HEK293T (cell line): ENCODE data around the gene BFAR.

ENCODE experiments used
- CTCF ChIA-PET: fragments of 350-600 bp; formaldehyde crosslinking; extraction: SDS; loops from one replicate; lab custom pipeline; 2021; ENCODE audit warnings: antibody characterized with exemption, inconsistent platforms; lab: Yijun Ruan, JAX
- POLR2A ChIA-PET: fragments of 350-600 bp; formaldehyde crosslinking; extraction: SDS; loops from one replicate; lab custom pipeline; 2020; ENCODE audit warnings: antibody characterized with exemption, inconsistent platforms; lab: Yijun Ruan, JAX
- DNase-seq: peaks from one replicate; pipeline ENCODE4 v3.0.0; 2012; ENCODE audit warnings: mixed read lengths; ENCODE audit errors: extremely low spot score
- ARNT ChIP-seq: fragments of 450-650 bp; IDR thresholded peaks from 2 replicates; pipeline ENCODE4 v1.6.1; 2017; ENCODE audit warnings: mild to moderate bottlenecking
- BHLHE40 ChIP-seq: fragments of 450-650 bp; IDR thresholded peaks from 2 replicates; pipeline ENCODE4 v1.6.1; 2016; ENCODE audit warnings: mild to moderate bottlenecking, moderate library complexity, borderline replicate concordance
- CTBP1 ChIP-seq: fragments of 450-650 bp; IDR thresholded peaks from 2 replicates; pipeline ENCODE4 v1.6.1; 2016; ENCODE audit warnings: borderline replicate concordance
- ELF4 ChIP-seq: fragments of 450-650 bp; IDR thresholded peaks from 2 replicates; pipeline ENCODE4 v1.6.1; 2017; ENCODE audit warnings: antibody characterized with exemption
- FOXA1 ChIP-seq: fragments of 450-650 bp; IDR thresholded peaks from 2 replicates; pipeline ENCODE4 v1.6.1; 2016; ENCODE audit warnings: mild to moderate bottlenecking
- FOXK2 ChIP-seq: fragments of 450-650 bp; IDR thresholded peaks from 2 replicates; pipeline ENCODE4 v1.6.1; 2016; ENCODE audit warnings: mild to moderate bottlenecking
- FOXM1 ChIP-seq: fragments of 450-650 bp; IDR thresholded peaks from 2 replicates; pipeline ENCODE4 v1.6.1; 2017; ENCODE audit warnings: mild to moderate bottlenecking, borderline replicate concordance
- HDGF ChIP-seq: fragments of 450-650 bp; IDR thresholded peaks from 2 replicates; pipeline ENCODE4 v1.6.1; 2017; ENCODE audit warnings: antibody characterized with exemption, borderline replicate concordance
- L3MBTL2 ChIP-seq: fragments of 450-650 bp; conservative IDR thresholded peaks from 2 replicates; pipeline ENCODE4 v1.6.1; 2016; ENCODE audit warnings: mild to moderate bottlenecking
- LEF1 ChIP-seq: fragments of 450-650 bp; IDR thresholded peaks from 2 replicates; pipeline ENCODE4 v1.6.1; 2017; ENCODE audit warnings: mild to moderate bottlenecking, borderline replicate concordance
- NFRKB ChIP-seq: fragments of 450-650 bp; IDR thresholded peaks from 2 replicates; pipeline ENCODE4 v1.6.1; 2016; ENCODE audit warnings: mild to moderate bottlenecking, moderate library complexity
- PKNOX1 ChIP-seq: fragments of 450-650 bp; IDR thresholded peaks from 2 replicates; pipeline ENCODE4 v1.6.1; 2016
- SP1 ChIP-seq: fragments of 450-650 bp; IDR thresholded peaks from 2 replicates; pipeline ENCODE4 v1.6.1; 2017
- SUZ12 ChIP-seq: fragments of 450-650 bp; IDR thresholded peaks from 2 replicates; pipeline ENCODE4 v1.6.1; 2016; ENCODE audit warnings: mild to moderate bottlenecking
- TARDBP ChIP-seq: fragments of 450-650 bp; IDR thresholded peaks from 2 replicates; pipeline ENCODE4 v1.6.1; 2016
- ZNF384 ChIP-seq: fragments of 450-650 bp; IDR thresholded peaks from 2 replicates; pipeline ENCODE4 v1.6.1; 2016

Gene BFAR

GRCh38 chr16:14632693-14633569 lies at the start of gene BFAR:
TSS of gene BFAR (plus strand) at chr16:14632951. CDS start at chr16:14644347, 11,396 bp downstream.
- CTCF ChIA-PET: interaction anchor here (0.6 kb wide), 1 partner anchor 952 kb away, joined by 3 read pairs; no protein-coding TSS in a partner anchor
- POLR2A ChIA-PET: interaction anchor here (0.6 to 1.2 kb wide), 2 partner anchors 24 to 86 kb away, joined by 3 to 6 read pairs; no protein-coding TSS in a partner anchor
- peak; percentile 91 for DNase-seq
- TF ChIP-seq L3MBTL2 (no peak), SP1 (no peak), ELF4 (peak; percentile 84), PKNOX1 (peak; percentile 23; the same call in 1 of the 2 replicates)

GRCh38 chr16:14585287-14585686 lies 47.5 kb upstream of the BFAR start:
- ChIA-PET POLR2A (no interaction called here), CTCF (no interaction called here)
- TF ChIP-seq SP1 (no peak), TARDBP (no peak), HDGF (no peak), L3MBTL2 (no peak), BHLHE40 (no peak), FOXA1 (no peak), NFRKB (no peak), LEF1 (no peak), FOXK2 (no peak), ELF4 (no peak), PKNOX1 (no peak), SUZ12 (no peak), CTBP1 (no peak), ARNT (no peak), FOXM1 (no peak), ZNF384 (no peak)
- DNase-seq: no peak

GRCh38 chr16:14586637-14587305 lies 46.0 kb upstream of the BFAR start:
- no peak for DNase-seq
- TF ChIP-seq FOXA1 (no peak), NFRKB (no peak), L3MBTL2 (no peak)
- CTCF ChIA-PET: interaction anchor here (0.6 to 0.7 kb wide), 2 partner anchors 11 to 319 kb away, joined by 3 to 4 read pairs; no protein-coding TSS in a partner anchor
- POLR2A ChIA-PET: no interaction called here

GRCh38 chr16:14600164-14600563 lies 32.6 kb upstream of the BFAR start:
- ChIA-PET CTCF (no interaction called here), POLR2A (no interaction called here)
- DNase-seq: peak; percentile 15

GRCh38 chr16:14602443-14602963 lies 30.2 kb upstream of the BFAR start:
- ChIA-PET POLR2A (no interaction called here), CTCF (no interaction called here)
- TF ChIP-seq SP1 (no peak), NFRKB (no peak), HDGF (no peak)
- DNase-seq: no peak

More at GRCh38 chr16:14600164-14600563, 32.6 kb upstream of the BFAR start:
- TF ChIP-seq TARDBP: no peak
- TF ChIP-seq HDGF: no peak
- TF ChIP-seq FOXK2: no peak
- no peak for TF ChIP-seq NFRKB
- no peak for TF ChIP-seq CTBP1
- TF ChIP-seq SUZ12: no peak
- TF ChIP-seq ELF4: no peak

- DNase-seq: no peak
- ChIA-PET CTCF (no interaction called here), POLR2A (no interaction called here)
- TF ChIP-seq PKNOX1 (no peak), LEF1 (no peak), FOXM1 (no peak), SP1 (no peak), NFRKB (no peak), L3MBTL2 (no peak), FOXK2 (no peak), CTBP1 (no peak), FOXA1 (no peak), HDGF (no peak), ARNT (no peak), BHLHE40 (no peak), ZNF384 (no peak)
These were observed 26.6 kb upstream of the BFAR start for GRCh38 chr16:14606102-14606501.
